Measurements from ENCODE around the gene KIR2DL3. TPM values are rescaled to one million over a fixed set of nuclear protein-coding genes. Genes with fewer than 3 reads are reported as not detected.
"Not testable (repeated sequence)": the region's sequence is repeated elsewhere in the genome, so short reads cannot be mapped to it uniquely, and the experiment has no call there.

Gene KIR2DL3
- total and polyA plus RNA-seq, 4 donors = 0.03 TPM; not detected in 3

DNA sequence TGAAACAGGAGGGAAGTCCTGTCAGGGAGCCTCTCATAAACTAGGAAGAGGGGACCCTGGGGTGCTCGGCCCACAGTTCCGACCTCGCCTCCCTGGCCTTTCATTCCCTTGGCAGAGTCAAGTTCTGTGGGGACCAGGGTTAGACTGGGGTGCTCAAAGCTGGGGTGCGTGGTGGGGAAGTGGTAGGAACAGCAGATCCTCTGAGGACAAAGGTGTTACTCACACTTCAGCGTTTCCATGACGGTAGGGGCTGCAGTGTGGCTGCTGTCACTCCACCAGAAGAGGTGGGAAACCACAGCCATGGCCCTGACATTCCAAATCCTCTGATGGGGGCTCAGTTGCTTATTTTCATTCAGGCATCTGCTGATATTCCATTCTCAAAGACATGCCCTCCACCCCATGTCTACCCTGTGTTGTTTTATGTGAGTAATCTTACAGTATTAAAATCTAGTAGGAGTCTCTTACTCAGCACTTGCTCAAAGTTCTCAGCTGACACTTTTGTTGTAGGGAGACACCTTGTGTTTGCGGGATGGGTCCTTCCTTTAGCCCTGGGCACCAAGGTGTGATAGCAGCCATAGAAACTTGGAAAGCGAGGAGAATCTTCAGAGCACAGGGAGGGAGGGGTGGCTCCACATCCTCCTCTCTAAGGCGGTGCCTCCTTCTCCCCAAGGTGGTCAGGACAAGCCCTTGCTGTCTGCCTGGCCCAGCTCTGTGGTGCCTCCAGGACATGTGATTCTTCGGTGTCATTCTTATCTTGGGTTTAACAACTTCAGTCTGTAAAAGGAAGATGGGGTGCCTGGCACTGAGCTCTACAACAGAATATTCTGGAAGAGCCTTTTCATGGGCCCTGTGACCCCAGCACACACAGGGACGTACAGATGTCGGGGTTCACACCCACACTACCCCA, 18.1 kb downstream of the KIR2DL3 start:
- not testable (repeated sequence) for DNase-seq (ENCODE audit: low spot score); H3K27ac ChIP-seq (ENCODE audit: low read depth in 1 of 2, low read length in 2 of 2); H3K9ac ChIP-seq (ENCODE audit: low read depth in 1 of 2, low read length in 2 of 2); H3K4me3 ChIP-seq (ENCODE audit: low read depth in 1 of 3, low read length in 3 of 3); H3K36me3 ChIP-seq (ENCODE audit: control insufficient read depth in 4 of 4, insufficient read depth in 3 of 4, low read depth in 1 of 4, low read length in 3 of 4); H3K4me1 ChIP-seq (ENCODE audit: control insufficient read depth in 4 of 4, insufficient read depth in 4 of 4, low read length in 3 of 4); H3K9me3 ChIP-seq (ENCODE audit: control insufficient read depth in 4 of 4, low read length in 3 of 4); H3K27me3 ChIP-seq (ENCODE audit: control insufficient read depth in 4 of 4, insufficient read depth in 4 of 4, low read length in 3 of 4)
- 72% methylated on average over 11 of the region's 12 CpGs for WGBS

DNA sequence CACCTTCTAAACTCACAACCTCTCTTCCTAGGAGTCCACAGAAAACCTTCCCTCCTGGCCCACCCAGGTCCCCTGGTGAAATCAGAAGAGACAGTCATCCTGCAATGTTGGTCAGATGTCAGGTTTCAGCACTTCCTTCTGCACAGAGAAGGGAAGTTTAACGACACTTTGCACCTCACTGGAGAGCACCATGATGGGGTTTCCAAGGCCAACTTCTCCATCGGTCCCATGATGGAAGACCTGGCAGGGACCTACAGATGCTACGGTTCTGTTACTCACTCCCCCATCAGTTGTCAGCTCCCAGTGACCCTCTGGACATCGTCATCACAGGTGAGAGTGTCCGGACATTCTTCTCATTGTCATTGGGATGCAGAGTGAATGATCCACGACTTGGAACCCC, 20.3 kb downstream of the KIR2DL3 start:
- H3K9ac ChIP-seq (ENCODE audit: low read depth in 1 of 2, low read length in 2 of 2); H3K27me3 ChIP-seq (ENCODE audit: control insufficient read depth in 4 of 4, insufficient read depth in 4 of 4, low read length in 3 of 4); DNase-seq (ENCODE audit: low spot score); H3K4me3 ChIP-seq (ENCODE audit: low read depth in 1 of 3, low read length in 3 of 3); H3K27ac ChIP-seq (ENCODE audit: low read depth in 1 of 2, low read length in 2 of 2); H3K9me3 ChIP-seq (ENCODE audit: control insufficient read depth in 4 of 4, low read length in 3 of 4); H3K4me1 ChIP-seq (ENCODE audit: control insufficient read depth in 4 of 4, insufficient read depth in 4 of 4, low read length in 3 of 4); H3K36me3 ChIP-seq (ENCODE audit: control insufficient read depth in 4 of 4, insufficient read depth in 3 of 4, low read depth in 1 of 4, low read length in 3 of 4): not testable (repeated sequence)
- WGBS = 56% methylated on average over 6 of the region's 6 CpGs

DNA sequence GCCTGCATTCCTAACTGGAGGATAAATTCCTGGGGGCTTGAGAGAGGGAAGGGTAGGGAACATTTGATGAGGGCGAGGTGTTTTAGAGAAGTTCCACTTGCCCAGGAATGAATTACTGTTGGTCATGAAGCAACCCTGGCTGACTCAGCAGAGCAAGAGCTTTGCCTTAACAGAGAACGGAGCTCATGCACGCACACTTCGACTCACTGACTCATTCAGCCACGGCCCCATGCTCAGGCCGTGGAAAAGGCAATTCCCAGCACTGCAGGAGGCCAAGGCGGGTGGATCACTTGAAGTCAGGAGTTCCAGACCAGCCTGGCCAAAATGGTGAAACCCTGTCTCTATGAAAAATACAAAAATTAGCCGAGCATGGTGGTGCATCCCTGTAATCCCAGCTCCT, 25.9 kb downstream of the KIR2DL3 start:
- H3K36me3 ChIP-seq (ENCODE audit: control insufficient read depth in 4 of 4, insufficient read depth in 3 of 4, low read depth in 1 of 4, low read length in 3 of 4); H3K4me3 ChIP-seq (ENCODE audit: low read depth in 1 of 3, low read length in 3 of 3); DNase-seq (ENCODE audit: low spot score); H3K4me1 ChIP-seq (ENCODE audit: control insufficient read depth in 4 of 4, insufficient read depth in 4 of 4, low read length in 3 of 4); H3K9me3 ChIP-seq (ENCODE audit: control insufficient read depth in 4 of 4, low read length in 3 of 4); H3K9ac ChIP-seq (ENCODE audit: low read depth in 1 of 2, low read length in 2 of 2); H3K27ac ChIP-seq (ENCODE audit: low read depth in 1 of 2, low read length in 2 of 2); H3K27me3 ChIP-seq (ENCODE audit: control insufficient read depth in 4 of 4, insufficient read depth in 4 of 4, low read length in 3 of 4): not testable (repeated sequence)
- WGBS = 57% methylated on average over 8 of the region's 8 CpGs

DNA sequence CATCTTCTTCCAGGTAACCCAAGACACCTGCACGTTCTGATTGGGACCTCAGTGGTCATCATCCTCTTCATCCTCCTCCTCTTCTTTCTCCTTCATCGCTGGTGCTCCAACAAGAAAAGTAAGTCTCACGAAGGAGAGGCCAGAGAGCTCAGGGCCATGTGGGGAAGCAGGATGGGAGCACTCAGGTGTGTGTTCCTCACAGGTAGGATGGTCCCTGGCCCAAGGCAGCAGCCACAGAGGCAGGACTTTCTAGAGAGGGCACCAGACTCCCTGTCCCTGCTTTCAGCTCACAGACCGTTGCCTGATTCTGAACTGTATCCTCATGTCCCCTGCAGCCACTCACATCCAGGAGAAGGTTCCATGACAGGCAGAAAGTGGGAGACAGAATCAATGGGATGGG, 28.2 kb downstream of the KIR2DL3 start:
- H3K36me3 ChIP-seq (ENCODE audit: control insufficient read depth in 4 of 4, insufficient read depth in 3 of 4, low read depth in 1 of 4, low read length in 3 of 4); H3K9ac ChIP-seq (ENCODE audit: low read depth in 1 of 2, low read length in 2 of 2); DNase-seq (ENCODE audit: low spot score); H3K4me3 ChIP-seq (ENCODE audit: low read depth in 1 of 3, low read length in 3 of 3); H3K4me1 ChIP-seq (ENCODE audit: control insufficient read depth in 4 of 4, insufficient read depth in 4 of 4, low read length in 3 of 4); H3K9me3 ChIP-seq (ENCODE audit: control insufficient read depth in 4 of 4, low read length in 3 of 4); H3K27ac ChIP-seq (ENCODE audit: low read depth in 1 of 2, low read length in 2 of 2); H3K27me3 ChIP-seq (ENCODE audit: control insufficient read depth in 4 of 4, insufficient read depth in 4 of 4, low read length in 3 of 4): not testable (repeated sequence)
- WGBS = 66% methylated on average over 4 of the region's 4 CpGs

DNA sequence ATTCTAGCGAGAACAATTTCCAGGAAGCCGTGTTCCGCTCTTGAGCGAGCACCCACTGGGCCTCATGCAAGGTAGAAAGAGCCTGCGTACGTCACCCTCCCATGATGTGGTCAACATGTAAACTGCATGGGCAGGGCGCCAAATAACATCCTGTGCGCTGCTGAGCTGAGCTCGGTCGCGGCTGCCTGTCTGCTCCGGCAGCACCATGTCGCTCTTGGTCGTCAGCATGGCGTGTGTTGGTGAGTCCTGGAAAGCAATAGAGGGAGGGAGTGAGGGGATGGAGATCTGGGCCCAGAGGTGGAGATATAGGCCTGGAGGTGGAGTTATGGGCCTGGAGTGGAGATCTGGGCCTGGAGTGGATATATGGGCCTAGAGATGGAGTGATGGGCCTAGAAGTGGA, 31.3 kb downstream of the KIR2DL3 start, which contains the start of gene KIR2DL1:
Gene KIR2DL1, plus strand, starts transcription at position 148 of the 400 bp plus-strand sequence. Its CDS starts 58 bp downstream, at position 206.
- WGBS = 93% methylated on average over 15 of the region's 15 CpGs
- H3K9me3 ChIP-seq (ENCODE audit: control insufficient read depth in 4 of 4, low read length in 3 of 4); H3K4me1 ChIP-seq (ENCODE audit: control insufficient read depth in 4 of 4, insufficient read depth in 4 of 4, low read length in 3 of 4); H3K27ac ChIP-seq (ENCODE audit: low read depth in 1 of 2, low read length in 2 of 2); DNase-seq (ENCODE audit: low spot score); H3K27me3 ChIP-seq (ENCODE audit: control insufficient read depth in 4 of 4, insufficient read depth in 4 of 4, low read length in 3 of 4); H3K4me3 ChIP-seq (ENCODE audit: low read depth in 1 of 3, low read length in 3 of 3); H3K9ac ChIP-seq (ENCODE audit: low read depth in 1 of 2, low read length in 2 of 2); H3K36me3 ChIP-seq (ENCODE audit: control insufficient read depth in 4 of 4, insufficient read depth in 3 of 4, low read depth in 1 of 4, low read length in 3 of 4): not testable (repeated sequence)

DNA sequence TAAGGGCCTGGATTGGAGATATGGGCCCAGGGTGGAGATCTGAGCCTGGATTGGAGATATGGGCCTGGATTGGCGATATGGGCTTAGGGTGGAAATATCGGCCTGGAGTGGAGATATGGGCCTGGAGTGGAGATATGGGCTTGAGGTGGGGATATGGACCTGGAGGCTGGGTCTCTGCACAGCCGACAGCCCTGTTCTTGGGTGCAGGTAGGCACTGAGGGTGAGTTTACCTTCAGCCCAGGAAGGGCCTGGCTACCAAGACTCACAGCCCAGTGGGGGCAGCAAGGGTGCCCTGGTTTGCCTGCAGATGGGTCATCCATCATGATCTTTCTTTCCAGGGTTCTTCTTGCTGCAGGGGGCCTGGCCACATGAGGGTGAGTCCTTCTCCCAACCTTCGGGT, 32.2 kb downstream of the KIR2DL3 start:
- H3K27me3 ChIP-seq (ENCODE audit: control insufficient read depth in 4 of 4, insufficient read depth in 4 of 4, low read length in 3 of 4); H3K4me1 ChIP-seq (ENCODE audit: control insufficient read depth in 4 of 4, insufficient read depth in 4 of 4, low read length in 3 of 4); DNase-seq (ENCODE audit: low spot score); H3K4me3 ChIP-seq (ENCODE audit: low read depth in 1 of 3, low read length in 3 of 3); H3K27ac ChIP-seq (ENCODE audit: low read depth in 1 of 2, low read length in 2 of 2); H3K9me3 ChIP-seq (ENCODE audit: control insufficient read depth in 4 of 4, low read length in 3 of 4); H3K9ac ChIP-seq (ENCODE audit: low read depth in 1 of 2, low read length in 2 of 2); H3K36me3 ChIP-seq (ENCODE audit: control insufficient read depth in 4 of 4, insufficient read depth in 3 of 4, low read depth in 1 of 4, low read length in 3 of 4): not testable (repeated sequence)
- 84% methylated on average over 4 of the region's 4 CpGs for WGBS

DNA sequence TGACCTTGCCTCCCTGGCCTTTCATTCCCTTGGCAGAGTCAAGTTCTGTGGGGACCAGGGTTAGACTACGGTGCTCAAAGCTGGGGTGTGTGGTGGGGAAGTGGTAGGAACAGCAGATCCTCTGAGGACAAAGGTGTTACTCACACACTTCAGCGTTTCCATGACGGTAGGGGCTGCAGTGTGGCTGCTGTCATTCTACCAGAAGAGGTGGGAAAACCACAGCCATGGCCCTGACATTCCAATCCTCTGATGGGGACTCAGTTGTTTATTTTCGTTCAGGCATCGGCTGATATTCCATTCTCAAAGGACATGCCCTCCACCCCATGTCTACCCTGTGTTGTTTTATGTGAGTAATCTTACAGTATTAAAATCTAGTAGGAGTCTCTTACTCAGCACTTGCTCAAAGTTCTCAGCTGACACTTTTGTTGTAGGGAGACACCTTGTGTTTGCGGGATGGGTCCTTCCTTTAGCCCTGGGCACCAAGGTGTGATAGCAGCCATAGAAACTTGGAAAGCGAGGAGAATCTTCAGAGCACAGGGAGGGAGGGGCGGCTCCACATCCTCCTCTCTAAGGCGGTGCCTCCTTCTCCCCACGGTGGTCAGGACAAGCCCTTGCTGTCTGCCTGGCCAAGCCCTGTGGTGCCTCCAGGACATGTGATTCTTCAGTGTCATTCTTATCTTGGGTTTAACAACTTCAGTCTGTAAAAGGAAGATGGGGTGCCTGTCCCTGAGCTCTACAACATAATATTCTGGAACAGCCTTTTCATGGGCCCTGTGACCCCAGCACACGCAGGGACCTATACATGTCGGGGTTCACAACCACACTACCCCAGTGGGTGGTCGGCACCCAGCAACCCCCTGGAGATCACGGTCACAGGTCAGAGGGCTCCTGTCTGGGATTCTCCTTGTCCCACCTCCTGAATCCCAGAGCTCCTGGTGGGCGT, 33.0 kb downstream of the KIR2DL3 start:
- not testable (repeated sequence) for H3K27ac ChIP-seq (ENCODE audit: low read depth in 1 of 2, low read length in 2 of 2); H3K9me3 ChIP-seq (ENCODE audit: control insufficient read depth in 4 of 4, low read length in 3 of 4); DNase-seq (ENCODE audit: low spot score); H3K27me3 ChIP-seq (ENCODE audit: control insufficient read depth in 4 of 4, insufficient read depth in 4 of 4, low read length in 3 of 4); H3K9ac ChIP-seq (ENCODE audit: low read depth in 1 of 2, low read length in 2 of 2); H3K4me3 ChIP-seq (ENCODE audit: low read depth in 1 of 3, low read length in 3 of 3); H3K4me1 ChIP-seq (ENCODE audit: control insufficient read depth in 4 of 4, insufficient read depth in 4 of 4, low read length in 3 of 4); H3K36me3 ChIP-seq (ENCODE audit: control insufficient read depth in 4 of 4, insufficient read depth in 3 of 4, low read depth in 1 of 4, low read length in 3 of 4)
- WGBS = 71% methylated on average over 14 of the region's 15 CpGs

DNA sequence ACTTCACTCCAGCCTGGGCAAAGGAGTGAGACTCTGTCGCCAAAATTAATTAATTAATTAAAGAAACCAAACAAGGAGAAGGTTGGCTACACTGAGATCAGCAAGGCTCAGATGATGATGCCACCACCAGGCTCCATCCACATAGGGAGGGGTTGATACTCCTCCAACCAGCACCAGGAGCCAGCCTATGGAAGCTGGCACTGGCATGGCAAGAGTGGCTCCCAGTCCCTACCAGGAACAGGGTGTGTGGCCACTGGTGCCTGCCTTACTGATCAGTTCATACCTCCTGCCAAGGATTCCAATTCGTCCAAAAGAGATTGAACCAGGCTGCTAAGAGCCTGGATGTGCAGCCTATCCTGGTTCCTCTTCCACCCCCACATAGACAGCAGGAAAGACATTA, 34.4 kb downstream of the KIR2DL3 start:
- H3K36me3 ChIP-seq (ENCODE audit: control insufficient read depth in 4 of 4, insufficient read depth in 3 of 4, low read depth in 1 of 4, low read length in 3 of 4); H3K27ac ChIP-seq (ENCODE audit: low read depth in 1 of 2, low read length in 2 of 2); H3K9ac ChIP-seq (ENCODE audit: low read depth in 1 of 2, low read length in 2 of 2); H3K4me3 ChIP-seq (ENCODE audit: low read depth in 1 of 3, low read length in 3 of 3); H3K4me1 ChIP-seq (ENCODE audit: control insufficient read depth in 4 of 4, insufficient read depth in 4 of 4, low read length in 3 of 4); H3K9me3 ChIP-seq (ENCODE audit: control insufficient read depth in 4 of 4, low read length in 3 of 4); H3K27me3 ChIP-seq (ENCODE audit: control insufficient read depth in 4 of 4, insufficient read depth in 4 of 4, low read length in 3 of 4); DNase-seq (ENCODE audit: low spot score): not testable (repeated sequence)
- 35% methylated on average over 2 of the region's 2 CpGs for WGBS

Data from liver (tissue), 9 donors.